Mesodermal cell (in vitro differentiated cells): ENCODE results near the gene GFAP.

Experiments
- H3K27ac ChIP-seq: 2 replicates; pipeline ENCODE4 v1.7.0; 2013; ENCODE audit warnings: mild to moderate bottlenecking, low read depth, low read length, moderate library complexity; ENCODE audit not compliant: severe bottlenecking
- H3K36me3 ChIP-seq: 2 replicates; pipeline ENCODE4 v1.7.1; 2013; ENCODE audit warnings: mild to moderate bottlenecking, low read length, moderate library complexity; ENCODE audit not compliant: control insufficient read depth, insufficient read depth
- H3K4me1 ChIP-seq: one replicate; pipeline ENCODE4 v1.7.1; 2013; ENCODE audit warnings: mild to moderate bottlenecking, low read length; ENCODE audit not compliant: insufficient read depth, control insufficient read depth, poor library complexity, severe bottlenecking
- H3K4me3 ChIP-seq: 2 replicates; pipeline ENCODE4 v1.7.0; 2013; ENCODE audit warnings: low read length, control low read depth, mild to moderate bottlenecking; ENCODE audit not compliant: insufficient read depth, poor library complexity, severe bottlenecking; ENCODE audit errors: extremely low read depth
- H3K9me3 ChIP-seq: 2 replicates; pipeline ENCODE4 v1.7.1; 2013; ENCODE audit warnings: mild to moderate bottlenecking, low read length, moderate library complexity; ENCODE audit not compliant: control insufficient read depth
- WGBS, 2 experiments: methylation state at CpG; one replicate each; pipeline ENCODE4 v1.1.5; 2013; ENCODE audit warnings: missing lambda C conversion rate in 2 of 2; ENCODE audit not compliant: insufficient coverage in 2 of 2; 5-methylcytosine and 5-hydroxymethylcytosine counted together

GFAP gene

DNA sequence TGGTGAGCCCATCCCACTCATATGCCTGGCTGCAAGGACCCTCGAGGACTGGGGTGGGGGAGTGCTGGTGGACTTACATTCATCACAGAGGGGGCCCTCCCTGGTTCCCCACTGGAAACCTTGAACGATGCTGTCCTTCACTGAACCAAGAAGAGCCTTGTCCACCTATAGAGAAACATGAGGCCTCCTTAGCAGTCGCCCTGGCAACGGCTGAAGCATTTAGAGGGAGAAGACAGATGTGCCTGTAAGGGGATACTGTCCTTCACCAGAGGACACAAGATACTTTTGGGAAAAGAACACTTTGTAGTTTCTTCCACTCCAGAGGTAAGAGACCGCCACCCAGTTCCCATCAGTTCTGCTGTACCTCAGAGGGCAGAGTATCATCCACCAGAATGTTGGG lies 61.1 kb downstream of the GFAP start:
- Histone ChIP-seq H3K4me1 (no peaks in the 10 kb centered on the region), H3K9me3 (no peaks in the 10 kb centered on the region), H3K4me3 (no peak overlapping the region), H3K36me3 (peaks cover 98% of the 10 kb centered on the region), H3K27ac (no peak overlapping the region)
- 96 to 100% methylated on average over 2 to 4 of the region's 5 CpGs for WGBS, 2 experiments
